GM21529 (cell line): ENCODE results near the gene SLC25A30.
"Not testable (repeated sequence)": the region's sequence is repeated elsewhere in the genome, so short reads cannot be mapped to it uniquely, and the experiment has no call there.

Experiments
- ATAC-seq: cut with Tn5 transposase; IDR thresholded peaks from one replicate; pipeline ENCODE4 v1.9.1; 2021; ENCODE audit not compliant: unreplicated experiment

The SLC25A30 gene

DNA sequence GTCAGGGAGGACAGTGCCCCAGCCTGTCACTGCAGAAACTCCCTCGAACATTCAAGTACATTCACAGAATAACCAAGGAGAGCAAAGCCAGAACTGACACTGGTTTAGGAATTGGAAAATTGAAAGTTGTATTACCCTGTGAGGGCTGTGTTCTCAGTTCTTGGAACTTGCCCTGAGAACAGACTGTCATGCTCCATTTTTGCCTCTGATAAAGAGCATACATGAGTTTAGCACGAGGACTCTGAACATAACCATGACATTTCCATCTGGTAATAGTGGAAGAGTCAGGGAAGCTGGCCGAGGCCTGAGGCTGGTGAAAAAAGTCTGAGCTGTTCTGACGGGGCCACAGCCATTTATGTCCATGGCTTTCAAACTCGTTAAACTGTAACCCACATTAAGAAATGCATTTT, 15.2 kb upstream of the SLC25A30 start:
- ATAC-seq, result no peak

DNA sequence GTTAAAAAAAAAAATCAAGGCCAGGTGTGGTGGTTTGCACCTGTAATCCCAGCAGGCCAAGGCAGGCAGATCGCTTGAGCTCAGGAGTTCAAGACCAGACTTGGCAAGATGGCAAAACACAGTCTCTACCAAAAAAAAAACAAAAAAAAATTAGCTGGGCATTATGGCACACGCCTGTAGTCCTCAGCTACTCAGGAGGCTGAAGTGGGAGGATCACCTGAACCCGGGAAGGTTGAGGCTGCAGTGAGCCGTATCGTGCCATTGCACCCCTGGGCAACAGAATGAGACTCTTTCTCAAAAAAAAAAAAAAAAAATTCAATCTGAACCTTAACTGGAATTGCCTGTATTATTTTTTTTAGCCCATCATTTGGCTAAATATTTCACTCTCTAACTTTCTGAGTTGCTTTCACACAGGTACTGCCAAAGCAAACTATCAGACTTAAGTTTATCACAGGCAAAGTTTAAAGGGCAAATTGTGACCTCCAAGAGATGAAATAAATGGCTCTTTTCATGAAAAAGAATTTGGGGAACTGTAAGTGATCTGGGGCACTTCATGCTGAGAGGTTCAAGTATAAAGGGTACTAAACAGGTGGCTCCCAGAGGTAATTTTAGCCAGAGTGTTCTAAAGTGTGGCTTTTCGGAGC, 14.7 kb upstream of the SLC25A30 start:
- ATAC-seq, result no peak

DNA sequence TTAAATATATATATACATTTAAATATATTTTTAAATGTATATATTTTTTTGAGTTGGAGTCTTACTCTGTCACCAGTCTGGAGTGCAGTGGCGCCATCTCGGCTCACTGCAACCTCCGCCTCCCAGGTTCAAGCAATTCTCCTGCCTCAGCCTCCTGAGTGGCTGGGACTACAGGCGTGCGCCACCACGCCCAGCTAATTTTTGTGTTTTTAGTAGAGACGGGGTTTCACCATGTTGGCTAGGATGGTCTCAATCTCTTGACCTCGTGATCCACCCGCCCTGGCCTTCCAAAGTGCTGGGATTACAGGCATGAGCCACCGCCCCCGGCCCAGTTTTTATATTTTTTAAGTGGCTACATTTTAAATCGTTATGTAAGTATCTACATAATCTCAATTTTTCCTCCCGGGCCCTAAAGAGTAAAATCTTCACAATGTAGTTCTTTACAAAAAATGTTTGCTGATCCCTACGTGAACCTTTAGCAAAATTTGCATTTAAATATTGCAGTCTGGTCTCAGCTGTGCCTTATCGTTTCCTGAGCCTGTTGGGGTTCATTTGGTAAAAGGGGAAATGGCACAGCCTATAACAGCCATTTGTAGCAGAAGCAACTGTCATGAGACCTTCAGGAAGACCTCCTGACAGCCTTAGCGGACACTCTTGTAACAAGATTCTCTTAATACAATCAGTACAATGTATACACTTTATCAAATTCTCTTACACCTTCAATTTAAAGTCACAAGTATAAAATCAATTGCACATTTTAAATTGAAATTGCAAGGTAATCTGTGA, 8.1 kb upstream of the SLC25A30 start:
- not testable (repeated sequence) for ATAC-seq

DNA sequence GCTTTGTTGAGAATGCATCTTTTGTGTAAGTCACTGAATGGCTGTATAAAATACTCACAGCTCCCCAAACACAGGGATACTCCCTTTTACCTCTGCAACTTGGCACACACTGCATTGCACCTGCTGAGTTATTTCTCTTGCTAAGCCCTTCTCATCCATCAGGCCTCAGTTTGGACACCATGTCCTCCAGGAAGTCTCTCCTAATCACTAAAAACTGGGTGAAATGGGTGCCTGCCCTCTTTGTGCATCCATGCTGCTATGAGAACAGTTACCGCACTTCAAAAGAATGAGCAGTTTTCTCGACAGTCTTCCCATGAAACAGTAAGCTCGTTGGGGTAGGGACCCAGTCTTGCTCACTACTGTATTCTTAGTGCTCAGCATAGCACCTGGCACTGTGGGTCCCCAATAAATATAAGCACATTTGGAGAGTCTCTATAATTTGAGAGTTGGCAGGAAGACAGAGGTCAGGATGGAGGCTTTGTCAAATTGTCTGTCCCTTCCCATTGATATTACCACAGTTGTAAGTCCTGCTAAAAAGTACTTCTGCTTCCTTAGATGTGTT, 4.6 kb upstream of the SLC25A30 start:
- ATAC-seq, result no peak

DNA sequence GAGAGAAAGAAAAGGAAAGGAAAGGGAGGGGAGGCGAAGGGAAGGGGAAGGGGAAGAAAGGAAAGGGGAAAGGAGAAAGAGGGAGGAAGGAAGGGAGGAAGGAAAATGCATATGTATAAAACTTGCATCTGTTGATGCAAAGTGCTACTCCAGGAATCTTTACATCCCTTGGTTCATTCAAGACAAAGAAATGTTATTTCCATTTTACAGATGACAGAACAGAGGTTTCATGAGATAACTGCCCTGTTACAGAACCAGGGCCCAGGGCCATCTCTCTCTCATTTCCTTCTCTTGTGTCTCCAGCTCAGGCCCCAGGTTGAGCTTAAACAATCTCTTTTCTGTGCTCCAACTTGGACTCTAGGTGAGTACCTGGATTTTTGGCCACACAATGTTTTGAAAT, 1.8 kb upstream of the SLC25A30 start:
- no peak for ATAC-seq

DNA sequence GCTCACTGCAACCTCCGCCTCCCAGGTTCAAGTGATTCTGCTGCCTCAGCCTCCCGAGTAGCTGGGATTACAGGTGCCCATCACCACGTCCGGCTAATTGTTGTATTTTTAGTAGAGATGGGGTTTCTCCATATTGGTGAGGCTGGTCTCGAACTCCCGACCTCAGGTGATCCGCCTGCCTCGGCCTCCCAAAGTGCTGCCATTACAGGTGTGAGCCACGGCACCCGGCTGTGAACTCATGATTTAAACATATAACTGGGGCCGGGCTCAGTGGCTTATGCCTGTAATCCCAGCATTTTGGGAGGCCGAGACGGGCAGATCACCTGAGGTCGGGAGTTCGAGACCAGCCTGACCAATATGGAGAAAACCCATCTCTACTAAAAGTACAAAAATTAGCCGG, 1.2 kb upstream of the SLC25A30 start:
- ATAC-seq, result not testable (repeated sequence)

DNA sequence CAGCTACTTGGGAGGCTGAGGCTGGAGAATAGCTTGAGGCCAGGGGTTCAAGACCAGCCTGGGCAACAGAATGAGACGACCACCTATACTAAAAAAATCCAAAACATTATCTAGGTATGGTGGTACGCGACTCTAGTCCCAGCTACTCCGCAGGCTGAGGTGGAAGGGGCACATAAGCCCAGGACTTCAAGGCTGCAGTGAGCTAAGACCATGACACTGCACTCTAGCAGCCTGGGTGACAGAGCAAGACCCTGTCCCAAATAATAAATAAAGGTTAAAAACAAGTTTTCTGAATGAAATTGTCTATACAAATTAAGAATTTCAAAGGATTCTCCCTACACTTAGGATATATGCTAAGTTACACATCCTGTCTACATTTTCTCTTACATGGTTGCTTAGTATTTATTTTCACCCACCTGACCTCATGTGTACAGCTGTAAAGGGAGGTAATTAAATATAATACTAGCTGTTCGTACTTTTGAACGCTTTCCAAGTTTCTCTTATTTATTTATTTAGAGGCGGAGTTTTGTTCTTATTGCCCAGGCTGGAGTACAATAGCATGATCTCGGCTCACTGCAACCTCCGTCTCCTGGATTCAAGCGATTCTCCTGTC, 1.6 kb downstream of the SLC25A30 start:
- no peak for ATAC-seq

DNA sequence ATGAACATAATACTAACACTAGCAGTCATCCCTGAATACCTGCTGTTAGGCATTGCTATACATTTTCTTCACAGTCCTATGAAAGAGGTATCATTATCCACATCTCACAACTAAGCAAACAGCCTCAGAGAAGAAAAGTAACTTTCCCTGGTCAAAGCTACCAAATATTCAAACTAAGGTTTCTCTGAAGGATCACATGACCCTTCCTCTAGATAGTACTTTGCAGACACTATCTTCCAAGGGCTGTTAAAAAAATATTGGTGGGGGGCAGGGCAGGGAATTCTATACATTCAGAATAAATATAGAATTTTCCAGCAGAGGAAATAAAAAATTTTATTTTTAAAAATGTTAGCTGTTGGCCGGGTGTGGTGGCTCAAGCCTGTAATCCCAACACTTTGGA, 3.1 kb downstream of the SLC25A30 start:
- ATAC-seq, result no peak

DNA sequence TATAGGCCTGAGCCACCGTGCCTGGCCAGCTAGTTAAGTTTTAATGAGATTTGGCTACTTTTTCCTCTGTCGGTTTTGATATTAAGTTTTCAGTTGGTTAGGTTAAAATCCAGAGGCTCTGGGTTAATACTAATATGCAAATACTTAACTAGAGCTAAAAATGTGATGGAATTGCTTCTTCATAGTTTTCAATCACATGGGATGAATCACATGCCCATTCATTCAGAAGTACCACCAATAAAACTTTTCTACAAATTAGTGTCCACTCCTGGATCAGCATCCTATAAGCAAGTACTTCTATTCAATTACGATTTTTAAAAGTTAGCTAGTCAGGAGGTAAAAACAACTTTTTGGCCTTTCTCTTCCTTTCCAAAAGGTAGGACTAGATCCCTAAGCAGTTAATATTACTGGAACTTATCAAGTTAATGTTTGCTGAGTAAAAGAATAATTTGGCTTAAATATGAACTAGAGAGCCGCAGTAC, 4.3 kb downstream of the SLC25A30 start:
- no peak for ATAC-seq

DNA sequence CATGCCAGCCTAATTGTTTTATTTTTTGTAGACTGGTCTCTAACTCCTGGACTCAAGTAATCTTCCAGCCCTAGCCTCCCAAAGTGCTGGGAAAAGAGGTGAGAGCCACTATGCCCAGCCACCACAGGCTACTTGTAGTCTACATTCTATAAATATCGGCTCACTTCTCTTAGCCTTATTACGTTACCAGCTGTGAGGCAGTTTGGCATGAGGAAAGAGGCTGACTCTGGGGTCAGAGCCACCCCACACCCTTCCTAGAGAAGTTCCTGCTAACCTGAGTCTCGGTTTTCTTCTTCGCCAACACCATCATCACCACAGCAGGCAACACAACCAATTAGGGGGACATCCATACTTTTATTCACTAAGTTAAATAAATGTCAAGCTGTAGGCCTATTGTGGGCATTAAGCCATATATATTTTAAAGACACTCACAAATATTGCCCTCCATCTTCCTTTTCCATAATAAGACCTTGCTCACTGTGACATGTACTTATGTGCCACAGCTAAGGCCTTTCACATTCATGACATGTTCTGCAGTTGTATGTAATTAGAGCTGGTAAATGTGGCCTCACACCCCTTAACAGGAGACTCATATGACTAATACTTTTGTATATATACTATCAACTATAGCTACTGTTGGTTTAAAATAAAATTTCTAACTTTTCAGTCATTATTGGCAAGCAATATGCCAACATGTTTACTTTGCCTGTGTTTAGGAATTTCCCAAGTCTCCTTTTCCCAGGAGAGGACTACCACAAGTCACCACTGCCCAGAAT, 5.7 kb downstream of the SLC25A30 start:
- no peak for ATAC-seq

DNA sequence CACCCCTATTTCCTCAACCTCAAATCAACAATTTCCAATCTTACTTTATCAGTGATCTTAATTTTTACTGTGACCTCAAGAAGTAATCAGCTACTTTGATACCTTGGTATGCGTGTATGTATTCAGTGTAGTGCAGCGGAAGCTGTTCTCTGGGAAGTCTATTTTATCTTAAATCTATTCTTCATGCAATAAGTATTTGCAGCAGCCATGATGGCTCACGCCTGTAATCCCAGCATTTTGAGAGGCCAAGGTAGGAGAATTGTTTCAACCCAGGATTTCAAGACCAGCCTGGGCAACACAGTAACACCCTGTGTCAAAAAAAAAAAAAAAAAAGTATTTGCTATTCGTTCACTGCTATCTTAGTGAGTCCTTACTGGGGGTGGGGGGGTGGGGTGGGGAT, 6.5 kb downstream of the SLC25A30 start:
- no peak for ATAC-seq

DNA sequence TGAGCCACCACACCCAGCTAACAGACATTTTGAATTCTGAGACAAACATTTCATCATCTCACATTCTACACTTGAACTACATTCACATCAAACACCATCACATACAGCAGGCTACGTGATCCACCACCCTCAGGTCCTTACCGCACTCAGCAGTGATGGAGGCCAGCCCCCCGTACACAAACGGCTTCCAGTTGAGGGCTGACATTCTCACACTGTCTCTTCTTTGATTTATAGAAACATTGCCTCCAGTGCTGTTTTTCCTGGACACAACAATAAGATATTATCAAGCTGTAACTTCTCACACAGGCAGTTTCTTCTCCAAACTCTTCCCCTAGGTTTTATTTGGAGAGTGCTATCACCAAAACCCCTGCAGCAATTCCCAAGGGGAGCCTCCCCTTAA, 7.0 kb downstream of the SLC25A30 start:
- no peak for ATAC-seq

DNA sequence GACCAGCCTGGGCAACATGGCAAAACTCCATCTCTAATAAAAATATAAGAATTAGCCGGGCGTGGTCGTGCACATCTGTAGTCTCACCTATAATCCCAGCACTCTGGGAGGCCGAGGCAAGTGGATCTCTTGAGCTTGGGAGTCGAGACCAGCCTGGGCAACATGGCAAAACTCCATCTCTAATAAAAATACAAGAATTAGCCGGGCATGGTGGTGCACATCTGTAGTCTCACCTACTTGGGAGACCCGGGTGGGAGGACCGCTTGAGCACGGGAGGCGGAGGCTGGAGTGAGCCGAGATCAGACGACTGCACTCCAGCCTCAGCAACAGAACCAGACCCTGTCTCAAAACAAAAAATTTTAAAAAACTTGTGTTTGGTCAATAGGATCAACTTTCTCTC, 7.7 kb downstream of the SLC25A30 start:
- no peak for ATAC-seq

DNA sequence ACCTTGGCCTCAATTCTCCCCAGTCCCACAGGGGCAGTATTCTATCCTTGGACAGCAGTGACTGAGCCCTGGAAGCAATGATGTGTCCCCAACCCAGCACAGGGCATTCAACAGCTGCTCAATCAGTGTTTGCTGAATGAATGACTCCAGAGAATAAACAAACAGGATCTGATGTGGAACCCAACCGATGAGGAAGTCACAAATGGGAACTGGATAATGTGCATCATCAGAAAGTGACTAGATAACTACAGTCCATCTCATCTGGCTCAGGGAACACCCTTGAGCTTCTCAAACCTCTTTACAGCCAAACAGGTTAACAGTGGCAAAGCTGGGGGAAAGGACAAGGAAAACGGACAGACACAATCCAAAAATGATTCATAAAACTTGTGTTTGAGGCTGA, 8.2 kb downstream of the SLC25A30 start:
- ATAC-seq, result no peak

DNA sequence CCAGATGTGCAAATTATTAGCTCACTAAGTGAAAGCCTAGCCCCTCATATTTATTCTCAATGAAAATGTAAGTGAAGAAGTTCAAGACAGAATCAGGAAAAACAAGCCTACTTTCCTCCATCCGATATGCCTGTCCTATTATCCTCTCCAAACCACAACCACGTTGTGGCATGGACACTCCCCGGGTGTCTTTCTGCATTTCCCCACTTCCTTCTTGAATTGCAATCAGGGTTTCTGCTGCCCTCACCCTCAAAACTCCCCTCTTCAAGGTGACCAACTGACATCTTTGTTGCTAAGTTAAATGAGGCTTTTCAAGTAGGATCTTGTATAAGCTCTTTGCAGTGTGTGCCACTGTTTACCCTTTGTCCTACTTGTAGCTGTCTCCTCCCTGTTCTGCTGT, 11.8 kb downstream of the SLC25A30 start:
- ATAC-seq, result no peak

DNA sequence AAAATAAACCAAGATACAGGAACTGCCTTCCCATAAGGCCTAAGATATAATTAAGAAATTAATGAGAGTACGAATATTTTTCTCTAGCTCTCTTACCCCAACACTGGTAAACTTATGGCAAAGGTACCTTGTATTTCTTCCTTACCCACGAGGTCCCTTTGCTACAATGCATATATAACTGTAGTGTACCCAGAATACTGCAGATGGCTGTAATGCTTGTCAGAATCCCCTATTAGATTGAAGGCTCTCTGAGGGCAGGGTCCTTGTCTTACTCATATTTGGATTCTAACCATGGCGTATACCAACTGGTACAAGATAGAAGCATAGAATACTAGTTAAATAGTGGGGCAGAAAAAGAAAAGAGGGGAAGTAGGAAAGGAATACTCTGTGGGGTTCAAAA, 15.1 kb downstream of the SLC25A30 start:
- no peak for ATAC-seq

DNA sequence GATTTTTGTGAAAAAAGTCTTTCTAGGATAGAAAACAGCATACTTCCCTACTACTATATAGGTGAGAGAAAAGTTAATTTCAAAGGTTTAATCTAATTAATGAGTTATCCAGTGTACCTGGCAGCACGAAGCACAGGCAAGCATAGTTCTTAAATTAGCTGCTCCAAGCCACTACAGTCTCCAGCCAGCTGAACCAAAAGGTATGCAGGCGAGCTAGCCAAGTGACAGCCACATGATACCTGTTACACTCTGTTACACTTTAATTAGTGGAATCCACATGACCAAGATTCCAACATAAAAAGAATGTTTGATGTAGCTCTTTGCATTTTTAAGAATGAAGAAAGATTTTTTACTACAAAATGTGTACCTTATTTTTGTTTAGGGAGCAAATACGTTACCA, 15.5 kb downstream of the SLC25A30 start:
- no peak for ATAC-seq

DNA sequence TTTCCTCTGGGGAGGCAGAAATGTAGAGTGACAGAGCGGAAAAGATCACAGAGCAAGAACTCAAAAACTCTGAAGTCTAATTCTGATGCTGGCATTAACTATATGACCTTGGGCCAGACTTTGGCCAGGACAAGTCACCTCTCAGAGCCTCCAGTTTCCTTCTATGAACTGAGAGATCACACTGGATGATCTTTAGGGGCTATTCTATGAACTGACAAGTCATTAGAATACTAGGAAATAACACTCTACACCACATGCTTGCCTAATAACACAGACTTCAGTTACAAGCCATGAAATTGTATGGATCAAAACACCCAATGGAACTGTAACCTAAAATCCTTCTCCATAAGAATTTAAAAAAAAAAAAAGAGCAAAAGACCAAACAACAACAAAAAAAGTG, 16.9 kb downstream of the SLC25A30 start:
- no peak for ATAC-seq

DNA sequence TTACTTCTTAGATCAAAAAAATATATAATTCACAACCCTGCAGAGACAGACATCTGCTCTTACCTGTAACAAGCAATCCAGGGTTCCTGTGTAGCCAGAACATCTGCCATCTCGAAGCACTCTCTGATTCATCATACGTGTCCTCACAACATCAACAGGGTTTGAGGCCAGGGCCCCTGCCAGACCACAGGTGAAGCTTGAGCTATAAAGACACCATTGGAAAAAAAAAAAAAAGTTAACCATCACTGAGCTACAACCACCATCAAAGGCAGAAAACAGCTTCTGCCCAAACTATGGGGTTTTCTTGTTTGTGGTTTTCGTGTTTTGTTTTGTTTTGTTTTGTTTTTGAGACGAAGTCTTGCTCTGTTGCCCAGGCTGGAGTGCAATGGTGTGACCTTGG, 19.3 kb downstream of the SLC25A30 start:
- ATAC-seq, result no peak

DNA sequence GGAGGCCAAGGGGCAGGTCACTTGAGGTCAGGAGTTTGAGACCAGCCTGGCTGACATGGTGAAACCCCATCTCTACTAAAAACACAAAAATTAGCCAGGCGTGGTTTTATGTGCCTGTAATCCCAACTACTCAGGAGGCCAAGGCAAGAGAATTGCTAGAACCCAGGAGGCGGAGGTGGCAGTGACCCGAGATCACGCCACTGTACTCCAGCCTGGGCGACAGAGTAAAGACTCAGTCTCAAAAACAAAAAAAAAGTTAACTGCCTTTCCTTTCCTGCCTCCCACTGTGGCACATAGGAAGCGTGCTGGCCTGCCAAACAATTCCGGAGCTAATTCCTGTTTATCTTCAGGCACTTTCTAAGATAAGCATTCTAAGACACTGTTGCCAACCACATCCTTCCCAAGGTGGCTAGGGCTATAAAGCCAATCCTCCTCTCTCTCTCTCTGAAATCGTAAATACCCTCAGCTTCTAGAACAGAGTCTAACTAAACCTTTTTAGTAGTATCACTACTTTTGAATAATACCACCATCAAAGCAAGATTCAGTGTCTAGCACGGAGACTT, 21.6 kb downstream of the SLC25A30 start:
- no peak for ATAC-seq
